Pancreas (tissue), 10 donors: ENCODE data around the gene CASP4. TPM values are rescaled to one million over a fixed set of nuclear protein-coding genes. Genes with fewer than 3 reads are reported as not detected.
A peak's percentile ranks its signal among the peaks of the same experiment; 100 is the strongest.

Experiments used
- ATAC-seq, 4 donors: fragments of 200-7000 bp; cut with Tn5 transposase; one replicate each; pipeline versions ENCODE4 v1.8.0 to v1.9.1; 2020; ENCODE audit warnings: mild to moderate bottlenecking in 4 of 4, moderate library complexity in 4 of 4
- DNase-seq, 6 donors: peaks; one replicate each; pipeline ENCODE4 v3.0.0-alpha.2; 2020
- FAIRE-seq: peaks from 2 replicates; lab custom pipeline; 2012; peaks lifted over from hg19 to GRCh38; lab: Jason Lieb, UNC
- H3K27ac ChIP-seq, 4 donors: fragments of 200-600 bp; sonication (generic); 1 replicate in 3 of 4; 2 replicates in 1 of 4; pipeline versions ENCODE4 v1.5.0 to v1.8.0; 2020
- H3K27me3 ChIP-seq, 4 donors: fragments of 200-600 bp; one replicate each; pipeline ENCODE4 v1.8.0; 2021
- H3K36me3 ChIP-seq, 3 donors: fragments of 200-600 bp; sonication (generic) in 1 of 3; one replicate each; pipeline versions ENCODE4 v1.5.0 to v1.8.0; 2020 to 2021
- H3K4me1 ChIP-seq, 3 donors: fragments of 200-600 bp; one replicate each; pipeline ENCODE4 v1.8.0; 2021
- H3K4me3 ChIP-seq, 4 donors: fragments of 200-600 bp; sonication (generic) in 2 of 4; one replicate each; pipeline versions ENCODE4 v1.5.0 to v1.8.0; 2020 to 2021
- H3K9me3 ChIP-seq, 4 donors: fragments of 200-600 bp; one replicate each; pipeline ENCODE4 v1.8.0; 2021
- CTCF ChIP-seq, 4 donors: fragments of 200-600 bp; sonication (generic) in 3 of 4; IDR thresholded peaks; one replicate each; pipeline versions ENCODE4 v1.5.0 to v1.8.0; 2021; ENCODE audit warnings: antibody characterized with exemption in 4 of 4
- WGBS, 2 donors: extraction: QIAGEN DNeasy Blood & Tissue Kit; methylation state at CpG; one replicate each; pipeline ENCODE4 v1.1.7; 2013; 5-methylcytosine and 5-hydroxymethylcytosine counted together
- intact Hi-C, 3 donors: fragments of 100-400 bp; cut with DNase I; formaldehyde crosslinking; loops; one replicate each; pipeline versions ENCODE4 v1.11.1 to v1.14.2; 2022
- polyA plus RNA-seq, 2 donors: library from polyadenylated mRNA; stranded (reverse); fragments of 200-250 nt; gene quantifications; one replicate each; pipeline ENCODE4 v1.2.3, GENCODE V29; 2013
- total RNA-seq, 6 donors: library from RNA; stranded (reverse); fragmentation: NEBNext Ultra II Directional in 4 of 6; extraction: Animal tissue kit (Norgen Biotek cat#: 25700) in 4 of 6; gene quantifications; one replicate each; pipeline versions ENCODE4 v1.2.1 to v1.2.4, GENCODE V29; 2021 to 2023
- donor health status: healthy with polysubstance abuse.
- donor health status: DM: no; HTN: no; CAD: no; lungs with moderate emphysema.
- donor health status: DM: no; HTN: no; CAD: no.
- donor health status: control.
- donor health status: control.
- donor health status: Bipolar disorder and iron deficiency.
- donor health status: DM: yes; HTN: yes; CAD: no.
- donor health status: DM: no; HTN: no; CAD: no.
- donor health status: DM: no; HTN: no; CAD: no.
- donor health status: DM: yes; HTN: yes; CAD: no.

Gene CASP4
- total and polyA plus RNA-seq, 8 donors, result 29.7 to 60.8 (median 42.6) TPM

GRCh38 chr11:104970756-104971155 lies 2.4 kb upstream of the CASP4 start:
- Histone ChIP-seq H3K27me3 (no peaks in the 10 kb centered on the region), H3K4me3 (no peak overlapping the region), H3K27ac (no peak overlapping the region), H3K36me3 (no peaks in the 10 kb centered on the region), H3K4me1 (peaks cover 0 to 13% (median 11%) of the 10 kb centered on the region in 3 donors), H3K9me3 (no peaks in the 10 kb centered on the region)
- ATAC-seq (no peak), DNase-seq (no peak), FAIRE-seq (no peak)
- TF ChIP-seq CTCF (IDR thresholded peaks at IDR 0.05), result no peak
- intact Hi-C loops, result no loop called here

GRCh38 chr11:104968856-104969776 lies 742 bp upstream of the CASP4 start:
- H3K36me3 ChIP-seq, result no peaks in the 10 kb centered on the region
- no peak for FAIRE-seq
- peak overlapping the region; percentile 6 to 53 (median 42) for H3K4me3 ChIP-seq
- DNase-seq, result peak; percentile 18 to 60 (median 43)
- H3K4me1 ChIP-seq, result peaks cover 0 to 21% (median 14%) of the 10 kb centered on the region in 3 donors
- intact Hi-C loops, result no loop called here
- peak; percentile 62 to 81 (median 70) for ATAC-seq
- H3K27me3 ChIP-seq, result no peaks in the 10 kb centered on the region
- no peak for TF ChIP-seq CTCF (IDR thresholded peaks at IDR 0.05)
- no peaks in the 10 kb centered on the region for H3K9me3 ChIP-seq
- WGBS, 2 donors, result 34 to 39% methylated on average over 16 of the region's 16 CpGs
- H3K27ac ChIP-seq, result peak overlapping the region; percentile 68 to 92 (median 80)

- Histone ChIP-seq H3K9me3 (no peaks in the 10 kb centered on the region), H3K4me1 (peaks cover 0 to 21% (median 14%) of the 10 kb centered on the region in 3 donors), H3K27ac (peak overlapping the region; percentile 68 to 92 (median 80)), H3K36me3 (no peaks in the 10 kb centered on the region), H3K27me3 (no peaks in the 10 kb centered on the region), H3K4me3 (peak overlapping the region; percentile 6 to 53 (median 42))
- no peak for TF ChIP-seq CTCF (IDR thresholded peaks at IDR 0.05)
- ATAC-seq (peak; percentile 37 to 65 (median 50)), FAIRE-seq (peak; percentile 65), DNase-seq (no peak)
- WGBS, 2 donors, result 2 to 3% methylated on average over 11 of the region's 11 CpGs
- intact Hi-C loops, result no loop called here
These were observed 630 bp downstream of the CASP4 start for GRCh38 chr11:104967534-104968354.

- TF ChIP-seq CTCF (IDR thresholded peaks at IDR 0.05), result no peak
- peak overlapping the region in 1 of 4 donors; percentile 53 for H3K4me3 ChIP-seq
- H3K27ac ChIP-seq, result no peak overlapping the region
- H3K9me3 ChIP-seq, result no peaks in the 10 kb centered on the region
- intact Hi-C loops, result no loop called here
- H3K36me3 ChIP-seq, result no peaks in the 10 kb centered on the region
- H3K27me3 ChIP-seq, result no peaks in the 10 kb centered on the region
- ATAC-seq, result no peak
- no peak for DNase-seq
- 63 to 69% methylated on average over 5 of the region's 5 CpGs for WGBS, 2 donors
- peaks cover 0 to 21% (median 14%) of the 10 kb centered on the region in 3 donors for H3K4me1 ChIP-seq
- FAIRE-seq, result no peak
These were observed 2.6 kb downstream of the CASP4 start for GRCh38 chr11:104965735-104966134.
